Inferior parietal cortex (tissue), 1 donor: Measurements from ENCODE around the gene LRRK1.

Experiments
- DNase-seq: peaks from one replicate; pipeline ENCODE4 v3.0.0-alpha.2; 2016; ENCODE audit errors: extremely low spot score

The LRRK1 gene, protein sequence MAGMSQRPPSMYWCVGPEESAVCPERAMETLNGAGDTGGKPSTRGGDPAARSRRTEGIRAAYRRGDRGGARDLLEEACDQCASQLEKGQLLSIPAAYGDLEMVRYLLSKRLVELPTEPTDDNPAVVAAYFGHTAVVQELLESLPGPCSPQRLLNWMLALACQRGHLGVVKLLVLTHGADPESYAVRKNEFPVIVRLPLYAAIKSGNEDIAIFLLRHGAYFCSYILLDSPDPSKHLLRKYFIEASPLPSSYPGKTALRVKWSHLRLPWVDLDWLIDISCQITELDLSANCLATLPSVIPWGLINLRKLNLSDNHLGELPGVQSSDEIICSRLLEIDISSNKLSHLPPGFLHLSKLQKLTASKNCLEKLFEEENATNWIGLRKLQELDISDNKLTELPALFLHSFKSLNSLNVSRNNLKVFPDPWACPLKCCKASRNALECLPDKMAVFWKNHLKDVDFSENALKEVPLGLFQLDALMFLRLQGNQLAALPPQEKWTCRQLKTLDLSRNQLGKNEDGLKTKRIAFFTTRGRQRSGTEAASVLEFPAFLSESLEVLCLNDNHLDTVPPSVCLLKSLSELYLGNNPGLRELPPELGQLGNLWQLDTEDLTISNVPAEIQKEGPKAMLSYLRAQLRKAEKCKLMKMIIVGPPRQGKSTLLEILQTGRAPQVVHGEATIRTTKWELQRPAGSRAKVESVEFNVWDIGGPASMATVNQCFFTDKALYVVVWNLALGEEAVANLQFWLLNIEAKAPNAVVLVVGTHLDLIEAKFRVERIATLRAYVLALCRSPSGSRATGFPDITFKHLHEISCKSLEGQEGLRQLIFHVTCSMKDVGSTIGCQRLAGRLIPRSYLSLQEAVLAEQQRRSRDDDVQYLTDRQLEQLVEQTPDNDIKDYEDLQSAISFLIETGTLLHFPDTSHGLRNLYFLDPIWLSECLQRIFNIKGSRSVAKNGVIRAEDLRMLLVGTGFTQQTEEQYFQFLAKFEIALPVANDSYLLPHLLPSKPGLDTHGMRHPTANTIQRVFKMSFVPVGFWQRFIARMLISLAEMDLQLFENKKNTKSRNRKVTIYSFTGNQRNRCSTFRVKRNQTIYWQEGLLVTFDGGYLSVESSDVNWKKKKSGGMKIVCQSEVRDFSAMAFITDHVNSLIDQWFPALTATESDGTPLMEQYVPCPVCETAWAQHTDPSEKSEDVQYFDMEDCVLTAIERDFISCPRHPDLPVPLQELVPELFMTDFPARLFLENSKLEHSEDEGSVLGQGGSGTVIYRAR (N-terminal part only)

DNA sequence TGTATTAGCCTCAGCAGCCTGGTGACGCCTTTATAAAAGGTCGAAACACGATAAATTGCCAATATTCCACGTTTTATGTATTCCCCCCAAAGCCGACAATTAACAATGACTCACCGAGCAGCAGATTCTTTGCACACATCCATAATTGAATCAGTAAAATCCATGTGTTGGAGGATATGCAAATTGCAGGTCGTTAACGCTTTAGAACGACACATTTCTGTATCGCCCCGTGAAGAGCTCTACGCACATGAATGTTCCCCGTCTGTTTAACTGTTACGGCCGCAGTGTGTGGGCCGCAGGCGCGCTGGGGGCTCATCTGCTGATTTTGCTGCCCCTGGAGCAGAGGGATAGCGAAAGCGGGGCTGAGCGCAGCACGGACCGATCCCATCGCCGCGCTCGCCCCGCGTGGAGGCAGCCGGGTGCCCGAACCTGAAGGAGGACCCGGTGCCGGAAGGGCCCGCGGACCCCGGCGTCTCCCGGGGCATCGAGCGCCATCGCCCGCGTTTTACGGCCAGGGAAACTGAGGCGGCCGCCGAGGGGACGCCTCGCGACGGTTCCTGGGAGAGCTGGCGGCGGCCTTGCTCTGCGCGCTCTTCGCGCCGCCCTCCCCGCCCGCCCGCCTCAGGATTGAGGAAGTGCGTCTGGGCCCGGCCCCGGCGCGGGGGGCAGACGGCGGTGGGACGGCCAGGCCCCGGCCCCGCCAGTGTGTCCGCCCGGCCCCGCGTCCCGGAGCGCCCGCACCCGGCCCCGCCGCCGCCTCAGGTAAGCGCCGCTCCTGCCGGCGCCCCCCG, at the start of gene LRRK1:
Gene LRRK1, plus strand, starts transcription at position 668 of the 791 bp plus-strand sequence. CDS start 5,276 bp downstream, outside the sequence.
- DNase-seq, result no peak

DNA sequence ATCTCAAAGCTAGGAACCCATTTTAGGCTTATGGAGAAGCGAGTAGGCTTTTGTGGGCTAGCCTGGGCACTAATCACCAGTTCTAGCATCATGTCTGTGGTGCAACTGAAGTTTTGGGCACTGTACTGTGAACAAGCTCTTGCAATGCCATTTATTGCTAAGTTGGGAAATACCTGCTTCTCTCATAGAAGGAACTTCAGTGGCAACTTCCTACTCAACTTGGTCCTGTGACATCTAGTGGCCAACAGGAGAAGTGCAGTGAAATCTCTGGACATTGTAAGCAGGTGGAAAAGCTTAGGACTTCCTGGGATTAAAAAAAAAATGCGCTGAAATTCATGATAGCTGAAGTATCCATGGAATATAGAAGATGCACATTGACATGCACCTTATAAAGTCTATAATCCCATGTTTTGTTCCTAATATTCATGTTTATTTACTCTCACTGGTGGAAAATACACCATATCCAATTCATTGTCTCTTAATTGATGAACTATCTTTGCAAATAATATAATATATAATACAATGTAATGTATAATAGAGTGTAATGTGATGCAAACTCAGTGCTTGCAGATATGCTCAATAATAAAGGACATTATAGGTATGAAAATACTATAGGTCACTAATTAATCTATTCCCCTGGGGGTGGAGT, 46.0 kb upstream of the LRRK1 start:
- peak; percentile 89 for DNase-seq

DNA sequence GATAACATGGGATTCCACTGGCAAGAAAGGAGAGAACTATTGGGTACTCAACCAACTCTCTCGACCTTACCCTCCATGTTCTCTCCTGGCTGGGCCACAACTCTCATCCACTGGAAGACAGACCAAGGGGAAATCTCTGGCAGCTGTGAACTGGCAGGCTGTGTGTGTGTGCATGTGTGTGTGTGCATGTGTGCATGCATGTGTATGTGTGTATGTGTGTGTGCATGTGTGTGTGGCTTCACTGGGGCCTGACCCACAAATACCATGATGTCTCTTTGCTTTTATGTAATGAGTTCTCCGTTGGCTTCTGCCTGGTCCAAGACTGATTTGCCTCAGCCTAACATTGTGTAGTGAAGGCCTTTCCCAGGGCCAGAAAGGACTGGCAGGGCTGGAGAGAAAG, 43.7 kb upstream of the LRRK1 start:
- no peak for DNase-seq

DNA sequence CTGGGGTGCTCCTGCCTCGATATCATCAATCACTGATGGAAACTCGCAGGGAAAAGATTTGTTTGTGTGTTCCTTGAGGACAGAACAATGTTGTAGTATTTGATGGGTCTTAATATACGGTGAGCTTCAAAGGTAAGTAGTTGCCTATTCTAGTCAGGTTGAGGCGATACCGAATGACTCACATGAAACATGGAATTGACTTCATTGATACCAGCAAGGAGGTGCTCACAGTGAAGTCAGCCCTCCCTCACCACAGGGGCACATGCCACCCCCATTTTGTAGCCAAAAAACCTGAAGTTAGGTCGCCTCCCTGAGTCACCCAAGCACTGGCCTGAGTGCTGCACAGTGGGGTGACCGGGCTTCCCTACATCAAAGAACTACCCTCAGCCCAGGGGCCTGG, 43.2 kb upstream of the LRRK1 start:
- no peak for DNase-seq

DNA sequence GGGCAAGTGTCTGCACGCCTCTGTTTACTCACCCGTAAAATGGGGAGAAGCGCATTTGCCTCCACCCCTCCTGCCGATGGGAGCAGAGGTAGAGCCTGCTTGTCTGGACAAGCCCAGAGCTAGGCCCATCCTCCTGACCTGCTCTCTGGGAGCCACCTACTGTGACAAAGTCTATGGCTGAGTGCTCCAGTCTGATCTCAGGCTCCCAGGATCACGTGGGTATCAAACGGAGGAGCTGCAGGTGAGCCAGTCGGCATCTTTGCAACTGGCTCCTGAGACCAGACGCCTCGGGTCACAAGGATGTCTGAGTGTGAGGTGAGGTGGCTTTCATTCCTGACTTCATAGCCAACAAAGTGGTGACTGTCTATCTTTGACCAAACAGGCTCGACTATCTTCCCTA, 41.6 kb upstream of the LRRK1 start:
- no peak for DNase-seq

DNA sequence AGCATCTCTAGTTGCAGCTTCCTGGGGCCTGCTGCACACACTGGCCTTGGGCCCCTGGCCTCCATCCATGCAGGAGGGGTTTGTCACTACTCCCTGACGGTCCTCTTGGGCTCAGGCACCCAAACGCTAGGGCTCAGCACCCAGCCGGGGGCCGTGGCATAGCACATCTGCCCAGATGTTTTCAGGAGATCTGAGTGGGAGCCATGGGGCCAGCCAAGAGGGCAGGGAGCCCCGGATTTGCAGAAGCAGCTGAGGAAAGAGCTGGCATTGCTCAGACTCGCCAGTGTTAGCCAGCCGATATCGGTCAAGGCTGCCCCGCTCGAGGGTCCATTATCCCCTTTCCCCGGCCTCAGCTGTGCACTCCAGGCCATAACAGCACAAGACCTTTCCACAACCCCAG, 41.0 kb upstream of the LRRK1 start:
- no peak for DNase-seq

DNA sequence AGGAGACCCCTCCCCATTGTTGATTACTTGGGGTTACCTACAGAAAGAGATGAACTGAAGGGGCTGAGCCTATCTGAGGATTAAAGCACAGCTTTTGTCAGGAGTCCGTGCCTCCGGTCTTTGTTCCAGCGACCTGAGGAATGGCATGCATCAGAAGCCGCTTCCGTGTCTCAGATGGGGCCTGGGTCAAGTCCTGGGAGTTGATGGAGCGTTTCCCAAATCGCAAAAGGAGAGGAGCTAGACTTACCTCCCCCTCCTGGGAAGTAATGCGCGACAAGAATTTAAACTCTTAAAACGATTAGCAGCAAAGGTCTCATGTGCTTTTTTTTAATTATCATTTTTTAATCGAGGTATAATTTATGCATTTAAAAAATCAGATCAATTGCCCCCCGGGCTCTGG, 40.5 kb upstream of the LRRK1 start:
- no peak for DNase-seq

DNA sequence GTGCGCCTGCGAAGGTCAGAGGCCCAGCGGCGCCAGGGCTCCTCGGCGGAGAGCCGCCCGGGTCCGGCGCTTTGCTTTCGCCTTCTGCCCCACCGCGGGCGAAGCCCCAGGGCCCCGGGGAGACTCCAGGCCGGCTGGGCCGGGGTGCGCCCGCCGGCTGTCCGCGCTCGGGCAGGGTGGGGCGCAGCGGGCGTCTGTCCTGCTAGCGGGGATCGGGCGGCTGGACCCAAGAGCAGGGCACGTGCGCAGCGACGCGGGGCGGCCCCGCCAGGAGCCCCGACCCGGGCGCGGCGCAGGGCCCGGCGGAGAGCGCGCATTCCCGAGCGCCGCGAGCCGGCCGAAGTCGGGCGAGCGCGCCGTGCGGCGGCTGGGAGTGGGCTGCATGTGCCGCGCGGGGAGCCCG, 40.1 kb upstream of the LRRK1 start:
- no peak for DNase-seq

DNA sequence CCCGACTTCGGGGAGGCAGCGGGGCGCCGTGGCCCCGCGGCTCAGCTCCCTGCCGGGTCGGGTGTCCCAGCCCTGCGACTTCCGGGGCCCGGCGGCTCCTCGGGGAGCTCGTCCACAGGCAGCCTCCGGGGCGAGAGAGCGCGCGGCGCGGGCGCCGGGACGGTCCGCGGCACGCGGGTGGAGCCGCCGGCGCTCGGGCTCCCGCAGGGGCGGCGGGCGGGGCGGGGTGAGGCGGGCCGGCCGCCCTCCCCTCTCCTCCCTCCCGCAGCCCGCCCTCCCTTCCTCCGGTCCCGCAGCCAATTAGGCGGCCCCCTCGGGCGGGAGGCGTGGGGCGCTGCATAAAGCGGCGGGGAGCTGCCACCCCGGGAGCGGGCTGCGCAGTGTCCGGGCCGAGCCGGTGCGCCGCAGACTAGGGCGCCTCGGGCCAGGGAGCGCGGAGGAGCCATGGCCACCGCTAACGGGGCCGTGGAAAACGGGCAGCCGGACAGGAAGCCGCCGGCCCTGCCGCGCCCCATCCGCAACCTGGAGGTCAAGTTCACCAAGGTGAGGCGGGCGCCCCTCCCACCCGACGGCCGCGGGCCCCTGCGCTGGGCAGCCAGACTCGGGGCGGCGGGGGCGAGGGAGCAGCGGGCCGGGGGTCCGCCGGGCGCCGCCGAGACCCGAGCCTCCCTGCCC, 39.6 kb upstream of the LRRK1 start, which contains the start of gene ALDH1A3:
Gene ALDH1A3, plus strand, starts transcription at position 368 of the 675 bp plus-strand sequence. Its CDS starts 77 bp downstream, at position 445.
- DNase-seq, result no peak

DNA sequence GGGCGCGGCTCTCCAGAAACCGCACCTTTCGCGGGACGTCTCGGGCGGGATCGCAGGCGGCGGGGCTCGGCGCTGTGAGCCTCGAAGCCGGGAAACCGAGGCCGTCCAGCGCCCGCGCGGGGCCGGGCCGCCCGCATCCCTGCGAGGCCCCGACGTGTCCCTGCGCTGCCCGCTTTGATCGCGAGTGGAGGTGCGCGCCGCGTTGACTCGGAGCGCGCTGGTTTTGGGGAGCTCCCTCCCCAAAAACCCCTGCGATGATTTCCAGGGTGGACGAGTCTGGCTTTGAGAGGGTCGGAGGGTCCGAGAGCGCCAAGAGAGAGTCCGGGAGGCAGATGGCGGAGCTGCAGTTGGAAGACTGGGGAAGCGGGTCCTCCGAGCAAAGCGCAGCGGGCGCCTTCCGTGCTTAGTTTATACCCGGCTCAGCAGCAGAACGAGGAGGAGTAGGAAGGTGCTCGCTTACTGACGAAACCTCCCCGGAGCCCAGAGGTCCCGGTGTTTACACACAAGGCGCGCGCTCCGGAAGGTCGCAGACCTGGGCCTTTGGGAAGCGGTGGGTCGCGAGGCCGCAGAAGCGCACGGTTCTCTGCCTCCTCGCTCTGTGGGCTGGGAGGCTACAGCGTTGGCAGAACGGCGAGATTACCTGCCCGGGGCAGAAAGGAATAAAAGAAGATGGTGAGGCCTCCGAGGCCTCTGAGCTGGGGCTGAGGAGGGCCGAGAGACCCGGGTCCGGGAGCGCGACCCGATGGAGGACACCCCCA, 38.8 kb upstream of the LRRK1 start:
- DNase-seq, result no peak

DNA sequence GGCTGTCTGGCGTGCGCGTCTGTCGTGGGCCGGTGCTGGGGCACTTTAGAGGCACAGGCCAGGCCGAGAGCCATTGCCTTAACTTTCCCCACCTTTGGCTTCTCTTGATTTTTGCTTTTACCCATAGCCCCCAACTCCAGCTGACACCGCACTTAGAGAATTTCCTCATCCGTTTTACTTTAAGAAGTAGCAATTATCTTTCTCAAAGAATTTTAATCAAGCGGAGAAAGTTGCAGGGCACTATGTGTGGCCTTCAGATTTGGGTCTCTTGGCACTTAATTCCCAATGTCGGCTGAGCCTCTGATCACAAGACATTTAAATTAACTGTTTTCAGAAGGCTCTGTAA, 38.3 kb upstream of the LRRK1 start:
- DNase-seq, result no peak

DNA sequence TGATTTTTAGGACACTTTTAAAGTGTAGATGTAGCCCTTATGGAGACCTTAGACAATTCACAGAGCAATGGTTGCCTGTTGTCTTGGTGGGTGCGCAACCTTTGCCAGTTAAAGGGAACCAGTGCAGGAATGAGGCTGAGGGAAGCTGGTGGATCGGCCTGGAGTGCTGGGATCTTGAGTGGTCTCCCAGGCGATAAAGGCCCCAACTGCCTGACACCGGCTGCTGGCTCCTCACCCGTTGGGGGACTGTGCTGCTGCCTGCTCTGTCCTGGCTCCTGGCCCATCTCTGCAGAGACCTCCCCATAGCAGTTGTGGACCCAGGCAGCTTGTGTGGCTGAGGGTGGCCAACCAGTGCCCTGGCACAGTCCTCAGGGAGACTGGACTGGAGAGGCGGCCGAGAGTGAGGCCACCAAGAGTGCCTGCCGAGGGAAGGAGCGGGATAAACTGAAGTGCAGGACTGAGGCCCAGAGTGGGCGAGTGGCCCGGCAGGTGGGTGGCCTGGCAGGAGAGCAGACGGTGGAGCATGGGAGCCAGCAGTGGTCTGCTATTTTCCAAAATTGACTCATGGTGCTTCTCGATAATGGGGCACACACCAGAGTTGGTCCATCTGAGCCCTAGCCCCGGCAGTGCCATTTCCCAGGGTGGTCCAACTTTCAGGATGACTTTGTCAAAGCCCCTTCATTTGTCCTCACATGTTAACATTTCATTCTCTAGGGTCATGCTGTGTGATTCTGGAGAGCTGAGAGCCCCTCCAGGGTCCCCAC, 37.4 kb upstream of the LRRK1 start:
- DNase-seq, result no peak

DNA sequence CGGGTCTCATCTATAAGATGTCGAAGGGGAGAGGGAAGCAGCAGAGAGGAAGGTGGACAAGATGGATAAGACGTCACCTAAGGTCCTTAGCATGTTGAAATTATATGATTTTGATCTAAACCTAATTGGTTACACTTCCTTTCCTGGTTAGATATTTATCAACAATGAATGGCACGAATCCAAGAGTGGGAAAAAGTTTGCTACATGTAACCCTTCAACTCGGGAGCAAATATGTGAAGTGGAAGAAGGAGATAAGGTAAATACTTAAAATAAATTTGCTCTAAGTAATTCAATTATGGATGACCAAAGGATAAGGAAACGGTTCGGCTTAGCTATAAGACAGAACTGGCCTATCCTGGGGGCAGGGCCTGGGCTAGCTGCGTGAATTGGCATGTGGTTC, 34.0 kb upstream of the LRRK1 start:
- no peak for DNase-seq

DNA sequence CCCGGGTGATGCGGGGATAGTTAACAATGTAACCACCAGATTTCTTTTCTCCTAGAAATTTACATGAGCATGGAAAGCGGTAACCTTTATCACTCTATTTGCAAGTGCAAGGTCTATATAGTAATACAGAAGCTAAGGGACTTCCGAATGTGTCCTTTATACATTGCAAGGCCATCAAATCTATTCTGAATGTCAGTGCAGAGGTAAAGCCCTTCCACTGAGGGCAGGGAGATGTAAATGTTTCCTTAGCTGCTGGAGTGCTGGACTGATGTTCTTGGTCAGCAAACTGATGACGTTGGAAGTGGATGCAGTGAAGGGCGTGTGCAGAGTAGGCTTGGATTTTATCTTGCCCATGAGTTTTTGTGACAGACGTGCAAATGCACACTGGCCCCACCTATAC, 33.3 kb upstream of the LRRK1 start:
- no peak for DNase-seq

DNA sequence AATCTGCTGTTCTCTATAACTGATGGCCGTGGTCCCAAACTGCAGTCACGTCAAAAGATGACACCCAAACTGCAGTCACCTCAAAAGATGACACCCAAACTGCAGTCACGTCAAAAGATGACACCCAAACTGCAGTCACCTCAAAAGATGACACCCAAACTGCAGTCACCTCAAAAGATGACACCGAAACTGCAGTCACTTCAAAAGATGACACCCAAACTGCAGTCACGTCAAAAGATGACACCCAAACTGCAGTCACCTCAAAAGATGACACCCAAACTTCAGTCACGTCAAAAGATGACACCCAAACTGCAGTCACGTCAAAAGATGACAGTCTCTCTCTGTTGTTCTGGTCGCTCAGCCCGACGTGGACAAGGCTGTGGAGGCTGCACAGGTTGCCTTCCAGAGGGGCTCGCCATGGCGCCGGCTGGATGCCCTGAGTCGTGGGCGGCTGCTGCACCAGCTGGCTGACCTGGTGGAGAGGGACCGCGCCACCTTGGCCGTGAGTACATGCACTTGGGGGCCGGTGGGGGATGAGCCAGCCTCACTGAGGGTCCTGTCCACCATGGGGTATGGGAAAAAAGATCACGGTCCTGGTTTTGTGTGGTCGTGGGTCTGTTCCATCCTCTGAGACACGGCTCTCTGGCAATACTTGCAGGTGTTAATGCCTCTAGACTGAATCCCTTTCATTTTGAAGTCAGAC, 31.8 kb upstream of the LRRK1 start:
- no peak for DNase-seq

DNA sequence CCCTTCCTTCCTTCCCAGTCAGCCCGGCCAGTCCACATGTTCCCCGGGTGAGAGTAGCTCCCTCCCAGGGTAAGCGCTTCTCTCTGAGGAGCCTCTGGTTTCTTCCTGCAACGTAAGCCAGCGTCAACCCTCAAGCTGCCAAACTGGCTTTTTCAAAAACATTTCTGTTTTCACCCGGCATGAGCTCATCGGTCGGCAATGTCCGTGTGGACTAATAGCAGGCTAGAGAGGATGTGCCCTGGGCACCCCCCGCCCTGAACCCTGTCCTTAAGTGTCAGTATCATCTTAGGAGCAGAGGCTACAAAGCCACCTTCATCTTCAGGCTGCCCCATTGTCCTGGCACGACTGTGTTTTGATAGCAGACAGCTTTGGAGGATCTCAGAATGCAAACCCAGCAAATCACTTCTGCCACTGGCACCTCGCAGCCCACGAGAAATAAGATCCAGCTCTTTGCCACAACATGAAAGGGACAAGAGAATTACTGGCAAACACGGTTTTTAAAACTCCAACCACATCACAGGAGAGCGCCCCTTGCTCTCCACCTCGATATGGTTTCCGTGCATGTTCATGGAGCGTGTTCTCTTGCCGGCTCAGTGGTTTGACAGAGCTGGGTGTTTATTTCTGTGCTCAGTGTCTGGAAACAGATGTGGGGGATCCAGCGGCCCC, 29.6 kb upstream of the LRRK1 start:
- no peak for DNase-seq

DNA sequence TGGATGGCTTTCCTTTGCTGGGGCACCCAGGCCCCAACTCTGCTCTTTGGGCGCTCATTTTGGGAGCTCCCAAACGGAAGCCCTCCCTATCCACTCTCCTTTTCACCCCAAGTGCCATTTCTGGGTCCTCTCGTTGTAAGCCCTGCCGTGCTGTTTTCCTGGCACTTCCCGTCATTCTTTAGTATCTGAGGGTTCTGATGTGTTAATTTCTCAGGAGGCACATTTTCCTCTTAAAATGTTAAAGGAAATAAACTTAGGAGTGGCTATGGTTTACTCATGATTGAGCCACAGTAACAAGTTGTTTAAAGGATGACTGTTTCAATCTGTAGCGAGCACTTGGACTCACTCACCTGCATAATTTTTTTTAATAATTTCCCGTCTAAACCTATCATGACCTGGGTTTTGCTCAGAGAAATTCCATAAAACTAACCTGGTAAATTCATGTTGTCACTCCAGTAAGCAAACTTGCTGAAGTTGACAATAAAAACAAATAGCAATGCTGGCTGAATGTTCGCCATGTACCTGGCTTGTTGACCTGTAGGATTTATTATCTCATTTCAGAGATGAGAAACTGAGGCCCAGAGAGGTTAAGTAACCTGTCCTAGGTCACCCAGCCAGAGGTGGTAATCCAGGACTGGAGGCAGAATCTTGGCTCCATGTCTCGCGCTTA, 29.0 kb upstream of the LRRK1 start:
- DNase-seq, result no peak
